Measurements from ENCODE around the gene WFDC1. TPM values are rescaled to one million over a fixed set of nuclear protein-coding genes. Genes with fewer than 3 reads are reported as not detected.

The WFDC1 gene
- total RNA-seq, 1 donor from 2014 or later, result not detected

- H3K4me1 Mint-ChIP-seq, result no peaks in the 10 kb centered on the region
- H3K9me3 Mint-ChIP-seq, result no peaks in the 10 kb centered on the region
- POLR2A ChIA-PET, result no interaction called here
- peaks cover 14% of the 10 kb centered on the region for H3K27me3 Mint-ChIP-seq
- CTCF ChIA-PET, result no interaction called here
- H3K27ac Mint-ChIP-seq, result no peak overlapping the region
- no peak for TF ChIP-seq CTCF (IDR thresholded peaks at IDR 0.05)
- intact Hi-C loops (cut with micrococcal nuclease), result no loop called here
- DNase-seq, result no peak
- ATAC-seq (ENCODE audit: low read depth), result no peak
- H3K36me3 Mint-ChIP-seq (ENCODE audit: low read depth), result no peaks in the 10 kb centered on the region
- no peak overlapping the region for H3K4me3 Mint-ChIP-seq
These were observed 57.0 kb downstream of the WFDC1 start for GRCh38 chr16:84351630-84352029.

- ChIA-PET CTCF (no interaction called here), POLR2A (no interaction called here)
- H3K27me3 Mint-ChIP-seq, result peaks cover 12% of the 10 kb centered on the region
- intact Hi-C loops (cut with micrococcal nuclease), result no loop called here
- no peak overlapping the region for H3K4me3 Mint-ChIP-seq
- no peaks in the 10 kb centered on the region for H3K36me3 Mint-ChIP-seq (ENCODE audit: low read depth)
- no peak for TF ChIP-seq CTCF (IDR thresholded peaks at IDR 0.05)
- no peak for ATAC-seq (ENCODE audit: low read depth)
- H3K9me3 Mint-ChIP-seq, result no peaks in the 10 kb centered on the region
- no peaks in the 10 kb centered on the region for H3K4me1 Mint-ChIP-seq
- DNase-seq, result no peak
- H3K27ac Mint-ChIP-seq, result no peak overlapping the region
These were observed 59.6 kb downstream of the WFDC1 start for GRCh38 chr16:84354306-84354705.

- no peak for ATAC-seq (ENCODE audit: low read depth)
- H3K4me3 Mint-ChIP-seq, result no peak overlapping the region
- ChIA-PET CTCF (no interaction called here), POLR2A (no interaction called here)
- H3K9me3 Mint-ChIP-seq, result no peaks in the 10 kb centered on the region
- no peak overlapping the region for H3K27ac Mint-ChIP-seq
- no peak for DNase-seq
- no peak for TF ChIP-seq CTCF (IDR thresholded peaks at IDR 0.05)
- H3K36me3 Mint-ChIP-seq (ENCODE audit: low read depth), result no peaks in the 10 kb centered on the region
- no peaks in the 10 kb centered on the region for H3K4me1 Mint-ChIP-seq
- intact Hi-C loops (cut with micrococcal nuclease), result no loop called here
- peaks cover 10% of the 10 kb centered on the region for H3K27me3 Mint-ChIP-seq
These were observed 60.5 kb downstream of the WFDC1 start for GRCh38 chr16:84355149-84355548.

GRCh38 chr16:84356176-84356575, 61.5 kb downstream of the WFDC1 start:
- DNase-seq, result no peak
- POLR2A ChIA-PET, result no interaction called here
- Mint-ChIP-seq H3K27me3 (peaks cover 11% of the 10 kb centered on the region), H3K27ac (no peak overlapping the region), H3K4me1 (no peaks in the 10 kb centered on the region), H3K9me3 (no peaks in the 10 kb centered on the region), H3K36me3 (ENCODE audit: low read depth) (no peaks in the 10 kb centered on the region), H3K4me3 (no peak overlapping the region)
- no peak for TF ChIP-seq CTCF (IDR thresholded peaks at IDR 0.05)
- CTCF ChIA-PET, result no interaction called here
- intact Hi-C loops (cut with micrococcal nuclease), result no loop called here
- no peak for ATAC-seq (ENCODE audit: low read depth)

GRCh38 chr16:84356591-84357116, 62.0 kb downstream of the WFDC1 start:
- ChIA-PET POLR2A (no interaction called here), CTCF (no interaction called here)
- DNase-seq (no peak), ATAC-seq (ENCODE audit: low read depth) (no peak)
- no peaks in the 10 kb centered on the region for H3K9me3 Mint-ChIP-seq
- H3K36me3 Mint-ChIP-seq (ENCODE audit: low read depth), result no peaks in the 10 kb centered on the region
- H3K27ac Mint-ChIP-seq, result no peak overlapping the region
- TF ChIP-seq CTCF (IDR thresholded peaks at IDR 0.05), result no peak
- intact Hi-C loops (cut with micrococcal nuclease), result no loop called here
- no peaks in the 10 kb centered on the region for H3K4me1 Mint-ChIP-seq
- H3K27me3 Mint-ChIP-seq, result peaks cover 11% of the 10 kb centered on the region
- H3K4me3 Mint-ChIP-seq, result no peak overlapping the region

Data from activated B cell treated with CpG ODN at 0.5 μM for 24 hours (primary cell).